Measurements from ENCODE around the gene SPDYE2.
"Not testable (repeated sequence)": the region's sequence is repeated elsewhere in the genome, so short reads cannot be mapped to it uniquely, and the experiment has no call there.

GRCh38 chr7:102527822-102528793, 22.9 kb upstream of the SPDYE2 start:
- not testable (repeated sequence) for TF ChIP-seq CTCF, EZH2, EZH2phosphoT487 (IDR thresholded peaks at IDR 0.05)

All from neural progenitor cell (in vitro differentiated cells).